Measurements from ENCODE around the gene ITGBL1. TPM values are rescaled to one million over a fixed set of nuclear protein-coding genes. Genes with fewer than 3 reads are reported as not detected.

ITGBL1 gene
- total and polyA plus RNA-seq, 2 donors (not counting 3 experiments of a cell fraction or from before 2014, with no cell fraction given) = 4.6 to 8.8 TPM

GRCh38 chr13:101618440-101619187 lies 166.1 kb downstream of the ITGBL1 start:
- Histone ChIP-seq H2AFZ (ENCODE audit: low read depth, low read length) (no peak overlapping the region), H3K9me1 (replicated peaks; ENCODE audit: control insufficient read depth, extremely low read depth, insufficient read depth, low read length) (no peaks in the 10 kb centered on the region), H3K4me3 (replicated peaks in 1 of 3; ENCODE audit: insufficient read depth in 1 of 3, low read depth in 1 of 3, low read length in 3 of 3) (no peak overlapping the region), H3K9me3 (replicated peaks; ENCODE audit: control insufficient read depth, insufficient read depth, low read length) (no peaks in the 10 kb centered on the region), H3K4me2 (ENCODE audit: insufficient read depth, low read length) (no peak overlapping the region), H3K79me2 (ENCODE audit: control insufficient read depth, insufficient read depth, low read length) (no peaks in the 10 kb centered on the region), H3K36me3 (ENCODE audit: control insufficient read depth in 2 of 2, extremely low read depth in 1 of 2, insufficient read depth in 2 of 2, low read length in 2 of 2) (no peaks in the 10 kb centered on the region), H4K20me1 (replicated peaks; ENCODE audit: control insufficient read depth, extremely low read depth, insufficient read depth, low read length) (no peaks in the 10 kb centered on the region), H3K4me1 (ENCODE audit: control insufficient read depth, extremely low read depth, insufficient read depth, low read length) (peaks cover 13% of the 10 kb centered on the region), H3K9ac (replicated peaks; ENCODE audit: extremely low read depth, insufficient read depth, low read length) (no peak overlapping the region), H3K27me3 (ENCODE audit: control insufficient read depth in 2 of 2, insufficient read depth in 2 of 2, low read length in 2 of 2) (no peaks in the 10 kb centered on the region), H3K27ac (ENCODE audit: insufficient read depth, low read depth, low read length) (no peak overlapping the region)
- CTCF ChIA-PET = no interaction called here
- POLR2A ChIA-PET = no interaction called here
- intact Hi-C loops (cut with micrococcal nuclease) (no loop called here), dilution Hi-C loops (cut with MboI; ENCODE audit: extremely low pct_ligation_motif_present, low sequenced_read_pairs) (no loop called here)
- no TSS peak for BruUV-seq (replicated peaks)
- no peak for TF ChIP-seq GATA2 (IDR thresholded peaks at IDR 0.05; ENCODE audit: insufficient read depth, insufficient read length, low read depth, low read length)
- TF ChIP-seq POLR2AphosphoS5 (IDR thresholded peaks at IDR 0.05; ENCODE audit: insufficient read depth, low read depth, low read length) = no peak
- TF ChIP-seq CTCF (IDR thresholded peaks at IDR 0.05; ENCODE audit: extremely low read depth in 1 of 2, insufficient read depth in 1 of 2, low read depth in 1 of 2, low read length in 2 of 2) = no peak
- no peak for TF ChIP-seq FOS (IDR thresholded peaks at IDR 0.05; ENCODE audit: borderline replicate concordance, insufficient read depth, low read length)
- no peak for TF ChIP-seq EZH2 (IDR thresholded peaks at IDR 0.05; ENCODE audit: borderline replicate concordance, low read depth, low read length, severe bottlenecking)
- no peak for TF ChIP-seq MYC (IDR thresholded peaks at IDR 0.05; ENCODE audit: low read depth, low read length)
- TF ChIP-seq JUN (IDR thresholded peaks at IDR 0.05; ENCODE audit: borderline replicate concordance, insufficient read depth, insufficient read length, low read depth) = no peak
- TF ChIP-seq MAX (IDR thresholded peaks at IDR 0.05; ENCODE audit: insufficient read depth, insufficient read length) = no peak
- TF ChIP-seq POLR2A (IDR thresholded peaks at IDR 0.05; ENCODE audit: low read depth, low read length) = no peak
- FAIRE-seq (no peak), DNase-seq (ENCODE audit: low read depth, low spot score) (no peak)

Measured in endothelial cell of umbilical vein (primary cell).